Measurements from ENCODE around the gene EDAR.

The EDAR gene

DNA sequence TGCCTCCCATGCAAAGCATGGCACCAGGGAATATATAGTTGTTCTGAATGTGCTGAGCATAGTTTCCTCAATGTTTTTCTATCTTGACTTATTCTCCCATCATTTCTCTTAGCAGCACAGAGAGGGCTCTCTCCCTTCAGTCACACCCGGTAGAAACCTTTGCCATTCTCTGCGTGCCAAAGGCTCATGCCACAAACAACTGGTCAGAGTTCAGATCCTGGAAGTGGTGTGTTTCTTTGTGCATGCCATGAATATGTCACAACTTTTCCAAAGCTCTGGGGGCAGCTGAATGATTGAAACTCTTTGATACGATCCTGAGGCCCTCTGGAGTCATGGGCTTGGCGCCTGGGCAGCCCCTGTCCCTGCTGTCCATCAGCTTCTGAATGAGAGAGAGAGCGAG is 28.0 kb upstream of the EDAR start:
- no peak for DNase-seq (ENCODE audit: extremely low read depth, low read depth)
- TF ChIP-seq, protein P1, sequence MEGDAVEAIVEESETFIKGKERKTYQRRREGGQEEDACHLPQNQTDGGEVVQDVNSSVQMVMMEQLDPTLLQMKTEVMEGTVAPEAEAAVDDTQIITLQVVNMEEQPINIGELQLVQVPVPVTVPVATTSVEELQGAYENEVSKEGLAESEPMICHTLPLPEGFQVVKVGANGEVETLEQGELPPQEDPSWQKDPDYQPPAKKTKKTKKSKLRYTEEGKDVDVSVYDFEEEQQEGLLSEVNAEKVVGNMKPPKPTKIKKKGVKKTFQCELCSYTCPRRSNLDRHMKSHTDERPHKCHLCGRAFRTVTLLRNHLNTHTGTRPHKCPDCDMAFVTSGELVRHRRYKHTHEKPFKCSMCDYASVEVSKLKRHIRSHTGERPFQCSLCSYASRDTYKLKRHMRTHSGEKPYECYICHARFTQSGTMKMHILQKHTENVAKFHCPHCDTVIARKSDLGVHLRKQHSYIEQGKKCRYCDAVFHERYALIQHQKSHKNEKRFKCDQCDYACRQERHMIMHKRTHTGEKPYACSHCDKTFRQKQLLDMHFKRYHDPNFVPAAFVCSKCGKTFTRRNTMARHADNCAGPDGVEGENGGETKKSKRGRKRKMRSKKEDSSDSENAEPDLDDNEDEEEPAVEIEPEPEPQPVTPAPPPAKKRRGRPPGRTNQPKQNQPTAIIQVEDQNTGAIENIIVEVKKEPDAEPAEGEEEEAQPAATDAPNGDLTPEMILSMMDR (IDR thresholded peaks at IDR 0.05; ENCODE audit: low read depth, low read length), result no peak

DNA sequence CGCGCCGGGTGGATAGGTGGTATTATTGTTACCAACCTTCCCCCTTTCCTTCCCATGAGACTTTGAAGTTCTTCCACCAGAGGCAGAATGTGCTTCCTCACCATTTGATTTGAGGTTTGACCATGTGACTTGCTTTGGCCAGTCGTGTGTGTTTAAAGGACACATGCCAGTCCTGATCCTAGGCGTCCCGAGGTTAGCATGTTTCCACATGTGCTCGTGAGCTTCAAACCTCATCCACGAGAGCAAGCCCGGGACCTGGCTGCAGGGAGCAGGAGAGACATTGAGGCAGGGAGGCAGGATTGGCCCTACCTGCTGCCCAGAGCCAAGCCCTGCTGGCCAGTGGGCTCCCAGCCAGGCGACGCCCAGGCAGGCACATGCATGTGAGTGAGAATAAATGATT is 27.4 kb upstream of the EDAR start:
- TF ChIP-seq, protein P1 (IDR thresholded peaks at IDR 0.05; ENCODE audit: low read depth, low read length), result no peak
- DNase-seq (ENCODE audit: extremely low read depth, low read depth), result no peak

DNA sequence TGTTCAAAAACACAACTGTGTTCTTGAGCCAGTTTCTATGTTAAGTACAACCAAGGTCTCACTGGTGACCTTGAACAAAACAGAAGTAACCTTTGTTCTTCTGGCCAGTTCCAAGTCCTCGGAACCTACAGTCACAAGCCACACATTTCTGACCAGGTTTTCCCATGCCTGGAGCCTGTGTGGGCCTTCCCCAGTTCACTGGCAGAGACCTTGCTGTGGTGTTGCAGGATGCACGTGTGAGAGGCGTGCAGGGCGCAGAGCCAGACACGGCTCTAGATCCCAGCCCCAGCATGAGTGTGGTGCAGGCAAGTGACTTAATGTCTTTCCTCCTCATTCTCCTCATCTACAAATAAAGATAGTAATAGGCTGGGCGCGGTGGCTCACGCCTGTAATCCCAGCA is 25.5 kb upstream of the EDAR start:
- TF ChIP-seq, protein P1 (IDR thresholded peaks at IDR 0.05; ENCODE audit: low read depth, low read length), result no peak
- DNase-seq (ENCODE audit: extremely low read depth, low read depth), result no peak

DNA sequence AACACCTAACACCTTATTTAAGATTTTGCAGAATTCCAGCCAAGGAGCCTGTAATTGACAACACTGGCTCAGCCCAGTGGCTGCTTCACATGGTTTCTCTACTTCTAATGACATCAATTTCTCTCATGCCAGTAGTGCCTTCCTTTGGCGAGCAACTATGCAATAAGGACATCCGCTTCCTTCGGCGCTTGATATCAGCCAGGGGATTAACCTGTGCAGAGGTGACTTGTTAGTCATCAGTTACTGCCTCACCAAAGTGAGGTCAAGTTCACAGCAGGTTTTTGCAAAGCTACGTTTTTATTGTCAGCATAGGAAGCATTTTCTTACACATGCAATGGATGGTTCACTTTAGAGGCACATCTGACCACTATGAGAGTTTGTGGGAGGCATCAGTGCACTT is 24.0 kb upstream of the EDAR start:
- TF ChIP-seq, protein P1 (IDR thresholded peaks at IDR 0.05; ENCODE audit: low read depth, low read length), result no peak
- DNase-seq (ENCODE audit: extremely low read depth, low read depth), result no peak

DNA sequence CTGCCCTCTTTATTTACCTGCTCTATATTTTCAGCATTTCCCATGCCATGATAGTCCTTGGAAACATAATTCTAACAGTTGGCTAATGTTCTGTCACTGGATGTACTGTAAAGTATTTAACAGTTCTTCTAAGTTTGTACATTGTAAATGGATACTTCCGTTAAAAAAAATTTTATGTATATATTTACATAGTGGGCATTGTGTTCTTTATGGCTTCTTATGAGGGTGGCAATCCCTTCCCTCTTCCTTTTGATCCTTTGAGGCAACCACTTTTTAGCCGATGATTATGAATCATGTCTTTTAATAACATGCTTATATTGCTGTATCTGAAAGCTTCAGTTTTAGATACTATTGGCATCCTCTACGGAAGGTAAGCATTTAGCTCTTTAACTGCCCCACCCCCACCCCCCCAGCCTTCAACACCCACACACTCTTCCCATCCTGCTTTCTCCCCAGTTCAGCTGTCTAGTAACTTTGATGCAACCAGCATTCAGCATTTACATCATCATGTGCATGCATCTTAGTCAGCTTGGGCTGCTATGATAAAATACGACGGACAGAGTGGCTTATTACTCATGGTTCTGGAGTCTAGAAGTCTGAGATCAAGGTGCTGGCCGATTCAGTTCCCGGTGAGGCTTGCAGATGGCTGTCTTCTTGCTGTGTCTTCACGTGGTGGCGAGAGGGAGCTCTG is 21.0 kb upstream of the EDAR start:
- TF ChIP-seq, protein P1 (IDR thresholded peaks at IDR 0.05; ENCODE audit: low read depth, low read length), result no peak
- no peak for DNase-seq (ENCODE audit: extremely low read depth, low read depth)

DNA sequence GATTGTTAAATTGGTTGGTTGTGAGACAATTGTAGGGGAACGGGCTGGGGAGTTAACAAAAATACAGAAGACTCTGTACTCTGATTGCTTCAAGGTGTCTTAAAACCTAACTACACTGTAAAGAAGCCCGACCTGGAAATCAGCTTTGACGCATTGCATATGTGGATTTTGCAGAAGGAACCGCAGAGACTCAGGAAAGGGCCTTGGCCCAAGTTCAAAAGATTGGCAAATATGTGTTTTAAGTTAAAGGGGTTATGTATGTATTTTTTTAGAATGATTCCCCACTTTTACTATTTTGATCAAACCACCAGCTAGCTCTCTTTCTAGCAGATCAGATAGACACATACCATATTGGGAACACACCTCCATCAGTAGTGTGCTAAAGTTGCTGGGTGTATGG is 18.0 kb upstream of the EDAR start:
- no peak for DNase-seq (ENCODE audit: extremely low read depth, low read depth)
- TF ChIP-seq, protein P1 (IDR thresholded peaks at IDR 0.05; ENCODE audit: low read depth, low read length), result no peak

DNA sequence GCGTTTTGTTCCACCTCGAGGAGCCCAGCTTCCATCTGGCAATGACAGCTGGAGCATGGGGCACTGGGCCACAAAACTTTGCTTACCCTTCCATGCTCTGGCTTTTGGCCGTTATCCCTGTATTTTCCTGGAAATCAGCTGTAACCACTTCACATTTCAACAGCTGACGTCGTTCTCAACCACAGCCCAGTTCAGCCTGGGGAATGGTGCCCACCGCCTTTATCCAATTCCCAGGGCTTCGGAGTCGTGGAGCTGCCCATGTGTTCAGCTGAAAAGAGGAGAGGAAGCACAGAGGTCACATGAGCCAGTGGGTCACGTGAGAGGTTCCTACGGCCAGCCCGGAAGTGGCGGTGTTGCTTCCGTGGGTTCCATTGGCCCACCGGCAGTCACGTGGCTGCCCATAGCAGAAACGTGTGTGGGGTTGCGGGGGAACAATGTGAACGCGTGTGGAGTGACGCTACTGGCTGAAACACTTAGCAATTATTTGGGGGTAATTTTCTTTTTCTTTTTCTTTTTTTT is 16.7 kb upstream of the EDAR start:
- peak; percentile 4 for DNase-seq (ENCODE audit: extremely low read depth, low read depth)
- TF ChIP-seq, protein P1 (IDR thresholded peaks at IDR 0.05; ENCODE audit: low read depth, low read length), result no peak
